Keratinocyte (primary cell): ENCODE data around the gene SPG11. TPM values are rescaled to one million over a fixed set of nuclear protein-coding genes. Genes with fewer than 3 reads are reported as not detected.

ENCODE experiments used
- DNase-seq: peaks from one replicate; pipeline ENCODE4 v3.0.0-alpha.2; 2011; ENCODE audit warnings: low read depth, missing footprints, low spot score
- FAIRE-seq: peaks from 2 replicates; lab custom pipeline; 2011; peaks lifted over from hg19 to GRCh38; lab: Jason Lieb, UNC
- H2AFZ ChIP-seq: 2 replicates; pipeline ENCODE4 v1.6.0; 2012; ENCODE audit warnings: low read length, control low read depth, inconsistent platforms; ENCODE audit not compliant: control insufficient read depth
- H3K27ac ChIP-seq: 2 replicates; pipeline ENCODE4 v1.5.1; 2011; ENCODE audit warnings: low read length; ENCODE audit not compliant: control insufficient read depth, insufficient read depth
- H3K27me3 ChIP-seq: 3 replicates; pipeline ENCODE4 v1.6.0; 2011; ENCODE audit warnings: low read length; ENCODE audit not compliant: control insufficient read depth, insufficient read depth; ENCODE audit errors: extremely low read depth
- H3K36me3 ChIP-seq, 2 experiments: 2 replicates in 1 of 2; 3 replicates in 1 of 2; pipeline ENCODE4 v1.5.1; 2011; ENCODE audit warnings: low read length in 2 of 2, mild to moderate bottlenecking in 1 of 2; ENCODE audit not compliant: control insufficient read depth in 2 of 2, insufficient read depth in 2 of 2; ENCODE audit errors: extremely low read depth in 1 of 2
- H3K4me1 ChIP-seq: 3 replicates; pipeline ENCODE4 v1.5.1; 2011; ENCODE audit warnings: low read length; ENCODE audit not compliant: control insufficient read depth, insufficient read depth; ENCODE audit errors: extremely low read depth
- H3K4me2 ChIP-seq: 3 replicates; pipeline ENCODE4 v1.6.0; 2011; ENCODE audit warnings: low read depth, low read length; ENCODE audit not compliant: control insufficient read depth, insufficient read depth; ENCODE audit errors: extremely low read depth
- H3K4me3 ChIP-seq, 3 experiments: fragments of 200-600 bp in 1 of 3; sonication (generic) in 1 of 3; 2 replicates in 2 of 3; 3 replicates in 1 of 3; pipeline ENCODE4 v1.5.1; 2011 to 2016; ENCODE audit warnings: low read length in 3 of 3, mild to moderate bottlenecking in 3 of 3, control low read depth in 2 of 3, inconsistent platforms in 1 of 3, low read depth in 1 of 3, mixed read lengths in 1 of 3, mixed run types in 1 of 3, moderate library complexity in 1 of 3; ENCODE audit not compliant: control insufficient read depth in 2 of 3, insufficient read depth in 2 of 3; ENCODE audit errors: extremely low read depth in 1 of 3
- H3K79me2 ChIP-seq: 2 replicates; pipeline ENCODE4 v1.6.0; 2012; ENCODE audit warnings: low read length; ENCODE audit not compliant: control insufficient read depth, insufficient read depth
- H3K9ac ChIP-seq: 3 replicates; pipeline ENCODE4 v1.6.0; 2011; ENCODE audit warnings: low read length; ENCODE audit not compliant: control insufficient read depth, insufficient read depth; ENCODE audit errors: extremely low read depth
- H3K9me1 ChIP-seq: 3 replicates; pipeline ENCODE4 v1.6.0; 2011; ENCODE audit warnings: low read length; ENCODE audit not compliant: control insufficient read depth, insufficient read depth; ENCODE audit errors: extremely low read depth
- H3K9me3 ChIP-seq: 2 replicates; pipeline ENCODE4 v1.5.1; 2012; ENCODE audit warnings: low read depth, low read length; ENCODE audit not compliant: control insufficient read depth
- H4K20me1 ChIP-seq: 3 replicates; pipeline ENCODE4 v1.6.0; 2011; ENCODE audit warnings: low read length; ENCODE audit not compliant: control insufficient read depth, insufficient read depth; ENCODE audit errors: extremely low read depth
- EZH2 ChIP-seq: IDR thresholded peaks from one replicate; pipeline ENCODE4 v1.6.1; 2012; ENCODE audit warnings: inconsistent platforms, mild to moderate bottlenecking, low read length, moderate library complexity
- dilution Hi-C: fragments of 300-500 bp; cut with MboI; formaldehyde crosslinking; loops from one replicate; pipeline ENCODE4 v1.7.0; 2020; ENCODE audit warnings: low sequenced_read_pairs; ENCODE audit not compliant: extremely low pct_ligation_motif_present
- polyA plus RNA-seq, 5 experiments: library from polyadenylated mRNA; depleted of rRNA in 3 of 5; stranded (reverse) in 3 of 5; stranded (forward) in 1 of 5; unstranded in 1 of 5; fragments of >200 nt; gene quantifications; 1 replicate in 1 of 5; 2 replicates in 3 of 5; 3 replicates in 1 of 5; pipeline versions ENCODE4 v1.2.1 to v1.2.3, GENCODE V29; 2011 to 2012; ENCODE audit warnings: missing spikeins in 2 of 5, low read depth in 1 of 5, low replicate concordance in 1 of 5
- TF ChIP-seq, protein P1 (sequence below), 3 experiments: IDR thresholded peaks in 1 of 3; conservative IDR thresholded peaks in 1 of 3; optimal IDR thresholded peaks in 1 of 3; 2 replicates in 2 of 3; 3 replicates in 1 of 3; pipeline versions ENCODE3 to v1.5.1; 2011; ENCODE audit warnings: low read length in 3 of 3, mild to moderate bottlenecking in 3 of 3, moderate library complexity in 2 of 3, control low read depth in 1 of 3, inconsistent platforms in 1 of 3; ENCODE audit not compliant: insufficient read depth in 2 of 3; ENCODE audit errors: extremely low read depth in 1 of 3

Gene SPG11
- polyA plus RNA-seq, 1 donor (not counting 4 experiments of a cell fraction or from before 2014, with no cell fraction given): 41.5 TPM

GRCh38 chr15:44527241-44527640 lies 136.2 kb downstream of the SPG11 start:
- no peaks in the 10 kb centered on the region for H3K79me2 ChIP-seq
- peaks cover 0 to 11% of the 10 kb centered on the region in 2 experiments for H3K36me3 ChIP-seq
- H3K9me3 ChIP-seq: no peaks in the 10 kb centered on the region
- TF ChIP-seq, protein P1, sequence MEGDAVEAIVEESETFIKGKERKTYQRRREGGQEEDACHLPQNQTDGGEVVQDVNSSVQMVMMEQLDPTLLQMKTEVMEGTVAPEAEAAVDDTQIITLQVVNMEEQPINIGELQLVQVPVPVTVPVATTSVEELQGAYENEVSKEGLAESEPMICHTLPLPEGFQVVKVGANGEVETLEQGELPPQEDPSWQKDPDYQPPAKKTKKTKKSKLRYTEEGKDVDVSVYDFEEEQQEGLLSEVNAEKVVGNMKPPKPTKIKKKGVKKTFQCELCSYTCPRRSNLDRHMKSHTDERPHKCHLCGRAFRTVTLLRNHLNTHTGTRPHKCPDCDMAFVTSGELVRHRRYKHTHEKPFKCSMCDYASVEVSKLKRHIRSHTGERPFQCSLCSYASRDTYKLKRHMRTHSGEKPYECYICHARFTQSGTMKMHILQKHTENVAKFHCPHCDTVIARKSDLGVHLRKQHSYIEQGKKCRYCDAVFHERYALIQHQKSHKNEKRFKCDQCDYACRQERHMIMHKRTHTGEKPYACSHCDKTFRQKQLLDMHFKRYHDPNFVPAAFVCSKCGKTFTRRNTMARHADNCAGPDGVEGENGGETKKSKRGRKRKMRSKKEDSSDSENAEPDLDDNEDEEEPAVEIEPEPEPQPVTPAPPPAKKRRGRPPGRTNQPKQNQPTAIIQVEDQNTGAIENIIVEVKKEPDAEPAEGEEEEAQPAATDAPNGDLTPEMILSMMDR (optimal IDR thresholded peaks at IDR 0.05 in 1 of 3, IDR thresholded peaks at IDR 0.05 in 1 of 3, conservative IDR thresholded peaks at IDR 0.05 in 1 of 3; ENCODE audit: extremely low read depth in 1 of 3, insufficient read depth in 2 of 3, low read length in 3 of 3): no peak
- no peak for TF ChIP-seq EZH2
- peaks cover 8% of the 10 kb centered on the region for H3K4me1 ChIP-seq
- H3K4me2 ChIP-seq: no peak overlapping the region
- no peak overlapping the region for H3K9ac ChIP-seq
- H3K4me3 ChIP-seq: no peak overlapping the region
- dilution Hi-C loops: no loop called here
- DNase-seq (no peak), FAIRE-seq (no peak)
- no peaks in the 10 kb centered on the region for H4K20me1 ChIP-seq
- no peak overlapping the region for H3K27ac ChIP-seq
- no peaks in the 10 kb centered on the region for H3K9me1 ChIP-seq
- no peak overlapping the region for H2AFZ ChIP-seq
- H3K27me3 ChIP-seq: no peaks in the 10 kb centered on the region

- TF ChIP-seq, protein P1 (optimal IDR thresholded peaks at IDR 0.05 in 1 of 3, IDR thresholded peaks at IDR 0.05 in 1 of 3, conservative IDR thresholded peaks at IDR 0.05 in 1 of 3; ENCODE audit: extremely low read depth in 1 of 3, insufficient read depth in 2 of 3, low read length in 3 of 3): no peak
- TF ChIP-seq EZH2: no peak
- FAIRE-seq: no peak
- dilution Hi-C loops: no loop called here
- Histone ChIP-seq H2AFZ (no peak overlapping the region), H3K79me2 (no peaks in the 10 kb centered on the region), H3K9me1 (no peaks in the 10 kb centered on the region), H3K27ac (no peak overlapping the region), H4K20me1 (no peaks in the 10 kb centered on the region), H3K9me3 (no peaks in the 10 kb centered on the region), H3K4me2 (no peak overlapping the region), H3K9ac (no peak overlapping the region), H3K4me1 (peaks cover 8% of the 10 kb centered on the region), H3K4me3 (no peak overlapping the region), H3K36me3 (peaks cover 0 to 11% of the 10 kb centered on the region in 2 experiments), H3K27me3 (no peaks in the 10 kb centered on the region)
- DNase-seq: no peak
Measured at GRCh38 chr15:44525018-44525417, 138.4 kb downstream of the SPG11 start.
